ENCODE data around the gene ARHGAP4.

DNA sequence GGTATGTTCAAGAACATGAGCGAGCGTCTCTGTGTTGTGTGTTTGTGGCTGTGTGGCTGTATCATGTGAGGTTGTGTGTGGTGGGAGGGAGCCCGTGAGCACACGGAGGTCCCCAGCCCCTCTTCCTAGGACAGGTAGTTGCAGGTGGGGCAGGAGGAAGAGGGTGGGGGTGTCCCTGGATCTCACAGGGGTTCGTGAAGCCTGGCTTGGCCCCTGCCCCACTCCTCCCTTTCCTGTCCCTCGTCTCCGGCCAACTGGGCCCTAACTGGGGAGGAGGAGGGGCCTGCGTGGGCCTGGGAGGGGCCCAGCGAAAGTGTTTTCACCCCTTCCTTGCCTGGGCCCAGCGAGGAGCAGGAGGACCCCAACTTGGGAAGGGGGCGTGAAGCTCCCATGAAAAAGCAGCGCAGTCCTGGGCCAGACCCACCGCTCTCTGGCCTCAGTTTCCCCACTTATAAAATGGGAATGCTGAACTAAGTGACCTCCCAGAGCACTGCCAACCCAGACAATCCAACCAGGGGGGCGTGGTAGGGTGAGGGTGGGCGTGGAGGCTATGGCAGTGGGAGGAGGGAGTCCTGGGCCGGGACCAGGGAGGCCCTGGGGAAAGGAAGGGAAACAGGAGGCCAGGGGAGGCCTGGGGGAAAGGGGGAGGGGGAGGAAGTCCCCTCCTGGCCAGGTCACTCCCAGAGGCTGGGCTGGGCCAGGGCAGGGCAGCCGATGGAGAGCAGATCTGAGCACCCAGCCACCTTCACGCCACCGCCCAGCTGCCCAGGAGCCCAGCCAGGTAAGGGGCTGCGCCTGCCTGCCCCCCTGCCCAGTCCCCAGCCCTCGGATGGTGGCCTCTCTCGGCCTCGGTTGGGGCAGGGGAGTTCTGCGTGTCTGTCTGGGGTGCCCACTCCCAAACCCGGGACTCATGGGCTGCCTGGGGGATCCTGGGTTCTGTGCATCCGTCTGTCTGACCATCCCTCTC lies 21.8 kb downstream of the ARHGAP4 start, which contains the start of gene AVPR2:
- TF ChIP-seq, protein P1, sequence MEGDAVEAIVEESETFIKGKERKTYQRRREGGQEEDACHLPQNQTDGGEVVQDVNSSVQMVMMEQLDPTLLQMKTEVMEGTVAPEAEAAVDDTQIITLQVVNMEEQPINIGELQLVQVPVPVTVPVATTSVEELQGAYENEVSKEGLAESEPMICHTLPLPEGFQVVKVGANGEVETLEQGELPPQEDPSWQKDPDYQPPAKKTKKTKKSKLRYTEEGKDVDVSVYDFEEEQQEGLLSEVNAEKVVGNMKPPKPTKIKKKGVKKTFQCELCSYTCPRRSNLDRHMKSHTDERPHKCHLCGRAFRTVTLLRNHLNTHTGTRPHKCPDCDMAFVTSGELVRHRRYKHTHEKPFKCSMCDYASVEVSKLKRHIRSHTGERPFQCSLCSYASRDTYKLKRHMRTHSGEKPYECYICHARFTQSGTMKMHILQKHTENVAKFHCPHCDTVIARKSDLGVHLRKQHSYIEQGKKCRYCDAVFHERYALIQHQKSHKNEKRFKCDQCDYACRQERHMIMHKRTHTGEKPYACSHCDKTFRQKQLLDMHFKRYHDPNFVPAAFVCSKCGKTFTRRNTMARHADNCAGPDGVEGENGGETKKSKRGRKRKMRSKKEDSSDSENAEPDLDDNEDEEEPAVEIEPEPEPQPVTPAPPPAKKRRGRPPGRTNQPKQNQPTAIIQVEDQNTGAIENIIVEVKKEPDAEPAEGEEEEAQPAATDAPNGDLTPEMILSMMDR (IDR thresholded peaks at IDR 0.05): no peak
- TF ChIP-seq POLR2A (IDR thresholded peaks at IDR 0.05) (no peak), EP300 (IDR thresholded peaks at IDR 0.05) (no peak)

Measured in tibial nerve (tissue), 4 donors.